GM21390 (cell line): ENCODE data around the gene OR2T5.
"Not testable (repeated sequence)": the region's sequence is repeated elsewhere in the genome, so short reads cannot be mapped to it uniquely, and the experiment has no call there.

Experiments
- ATAC-seq: cut with Tn5 transposase; IDR thresholded peaks from one replicate; pipeline ENCODE4 v1.9.1; 2021; ENCODE audit not compliant: unreplicated experiment

The OR2T5 gene

DNA sequence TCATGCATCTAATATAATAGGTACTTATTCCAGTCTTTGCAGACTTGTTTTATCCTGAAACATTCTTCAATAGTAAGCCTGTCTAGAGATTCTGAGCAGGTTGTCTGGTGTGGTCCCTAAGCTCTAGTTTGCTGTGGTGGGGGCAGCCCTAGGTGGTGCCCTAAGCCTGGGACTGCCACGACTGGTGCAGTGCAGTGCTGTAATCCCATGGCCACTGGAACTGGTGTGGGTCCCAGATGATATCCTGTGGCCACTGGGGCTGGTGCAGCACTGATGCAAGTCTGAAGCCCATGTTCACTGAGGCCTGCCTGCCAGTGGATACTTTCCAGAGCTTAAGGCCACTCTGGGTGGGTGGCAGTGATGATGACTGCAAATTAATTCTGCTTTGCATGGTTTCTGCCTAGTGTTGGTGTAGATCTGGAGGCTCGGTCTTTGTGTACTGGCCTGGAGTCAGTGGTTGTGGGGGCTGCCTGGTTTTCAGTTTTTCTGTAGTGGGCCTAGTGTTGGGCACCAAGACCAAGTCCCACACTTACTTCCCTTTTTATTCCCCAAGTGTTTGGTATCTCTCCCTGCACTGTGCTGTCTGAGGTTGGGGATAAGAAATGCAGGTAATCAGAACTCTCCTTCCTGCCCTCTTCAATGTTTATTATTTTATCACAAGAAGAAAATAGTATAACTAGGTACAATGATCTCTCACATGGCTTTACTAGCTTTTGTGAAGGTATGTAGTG is 12.1 kb downstream of the OR2T5 start:
- not testable (repeated sequence) for ATAC-seq

DNA sequence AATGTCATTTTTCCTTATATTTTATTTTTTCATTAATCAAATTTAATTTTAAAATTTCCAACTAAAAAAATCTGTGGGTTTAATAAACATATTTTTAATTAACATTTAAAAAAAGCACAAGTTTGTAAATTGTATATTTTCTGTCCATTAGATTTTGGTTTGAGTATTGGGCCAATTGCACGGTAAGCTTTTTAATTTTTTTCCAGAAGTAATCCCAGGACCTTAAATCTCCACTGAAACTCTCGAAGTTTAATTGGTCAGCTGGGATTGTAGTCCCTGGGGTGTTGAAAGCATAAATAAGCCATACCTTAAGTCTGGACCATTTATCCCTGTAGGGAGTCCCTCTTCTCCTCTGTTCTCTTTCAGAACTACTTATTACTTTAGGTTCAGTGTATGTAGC is 19.4 kb downstream of the OR2T5 start, which contains the start of gene OR2G6:
Gene OR2G6 (plus strand): TSS at position 301 of the 400 bp plus-strand sequence. CDS start 13,574 bp downstream, outside the sequence.
- ATAC-seq: not testable (repeated sequence)

DNA sequence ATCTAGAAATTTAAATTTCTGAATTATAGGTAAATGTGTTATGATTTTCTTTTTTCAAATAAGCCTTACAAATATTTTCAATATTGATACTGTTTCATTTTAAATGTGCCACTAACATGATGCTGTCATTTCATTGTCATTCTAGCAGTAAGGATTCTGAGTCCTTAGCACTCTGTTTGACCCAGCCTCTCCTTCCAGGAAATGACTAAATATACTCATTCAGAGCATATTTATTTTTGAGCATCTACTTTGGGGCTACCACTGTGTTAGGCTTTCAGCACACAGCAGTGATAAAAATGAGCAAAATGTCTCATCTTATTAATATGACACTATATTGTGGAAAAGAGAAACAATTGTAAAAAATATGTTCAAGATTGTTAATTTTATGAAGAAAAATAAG is 21.8 kb downstream of the OR2T5 start:
- not testable (repeated sequence) for ATAC-seq

DNA sequence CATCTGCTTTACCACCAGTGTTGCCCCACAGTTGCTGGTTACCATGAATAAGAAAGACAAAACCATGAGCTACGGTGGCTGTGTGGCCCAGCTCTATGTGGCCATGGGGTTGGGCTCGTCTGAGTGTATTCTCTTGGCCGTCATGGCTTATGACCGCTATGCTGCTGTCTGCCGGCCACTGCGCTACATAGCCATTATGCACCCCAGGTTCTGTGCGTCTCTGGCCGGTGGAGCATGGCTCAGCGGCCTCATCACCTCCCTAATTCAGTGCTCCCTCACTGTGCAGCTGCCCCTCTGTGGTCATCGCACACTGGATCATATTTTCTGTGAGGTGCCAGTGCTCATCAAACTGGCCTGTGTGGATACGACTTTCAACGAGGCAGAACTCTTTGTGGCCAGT is 33.5 kb downstream of the OR2T5 start:
- no peak for ATAC-seq

DNA sequence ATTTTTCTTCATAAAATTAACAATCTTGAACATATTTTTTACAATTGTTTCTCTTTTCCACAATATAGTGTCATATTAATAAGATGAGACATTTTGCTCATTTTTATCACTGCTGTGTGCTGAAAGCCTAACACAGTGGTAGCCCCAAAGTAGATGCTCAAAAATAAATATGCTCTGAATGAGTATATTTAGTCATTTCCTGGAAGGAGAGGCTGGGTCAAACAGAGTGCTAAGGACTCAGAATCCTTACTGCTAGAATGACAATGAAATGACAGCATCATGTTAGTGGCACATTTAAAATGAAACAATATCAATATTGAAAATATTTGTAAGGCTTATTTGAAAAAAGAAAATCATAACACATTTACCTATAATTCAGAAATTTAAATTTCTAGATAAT is 49.1 kb downstream of the OR2T5 start:
- ATAC-seq: not testable (repeated sequence)
